ENCODE measurements around the gene IFI27L2. TPM values are rescaled to one million over a fixed set of nuclear protein-coding genes. Genes with fewer than 3 reads are reported as not detected.
"Not testable (repeated sequence)": the region's sequence is repeated elsewhere in the genome, so short reads cannot be mapped to it uniquely, and the experiment has no call there.

Gene IFI27L2
- total RNA-seq, 2 donors from 2014 or later, result 21.5 to 25.8 TPM

GRCh38 chr14:94164685-94165431 is 35.5 kb upstream of the IFI27L2 start:
- no peak for DNase-seq
- Mint-ChIP-seq H3K4me3 (peak overlapping the region; percentile 59), H3K27ac (peak overlapping the region; percentile 91), H3K36me3 (ENCODE audit: low read depth) (peaks cover 3% of the 10 kb centered on the region), H3K4me1 (peaks cover 38% of the 10 kb centered on the region), H3K27me3 (no peaks in the 10 kb centered on the region)
- H3K9me3 ChIP-seq (ENCODE audit: control insufficient read depth, low read length, poor library complexity, severe bottlenecking), result no peaks in the 10 kb centered on the region
- ATAC-seq, result no peak

DNA sequence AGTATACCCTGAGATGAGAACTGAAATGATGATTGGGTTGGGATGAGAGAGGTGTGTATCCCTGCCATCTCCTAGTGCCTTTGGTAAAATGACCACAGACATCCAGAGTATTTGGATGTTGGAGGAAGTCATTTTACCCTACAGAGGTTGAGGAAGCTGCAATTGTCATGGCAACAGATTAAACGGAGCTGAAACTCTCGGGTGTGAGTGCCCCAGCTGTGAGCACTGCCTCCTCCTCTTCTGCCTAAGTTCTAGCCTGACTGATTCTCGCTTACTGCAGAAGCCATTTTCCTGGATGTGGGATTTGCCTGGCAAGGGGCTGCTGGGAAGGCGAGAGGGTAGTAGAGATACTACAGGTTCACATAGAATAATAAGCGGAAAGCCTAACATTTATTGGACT is 34.4 kb upstream of the IFI27L2 start:
- H3K27ac Mint-ChIP-seq, result peak overlapping the region; percentile 91

DNA sequence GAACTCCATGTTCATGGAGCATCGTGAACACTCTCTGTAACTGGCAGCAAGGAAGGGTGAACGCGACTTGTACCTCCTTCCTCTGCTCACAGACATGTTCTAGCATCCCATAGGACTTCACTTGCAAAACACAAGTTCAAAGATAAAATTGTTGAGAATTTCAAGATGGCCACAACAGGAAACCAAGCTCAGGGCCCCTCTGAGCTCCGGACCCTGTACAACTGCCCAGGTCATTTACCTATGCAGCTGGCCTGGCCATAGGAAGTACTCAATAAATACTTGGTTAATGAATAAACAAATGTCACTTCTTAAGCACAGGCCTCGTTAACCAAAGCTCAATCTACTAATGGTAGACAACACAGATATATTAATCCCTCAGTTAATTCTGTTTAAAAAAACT is 33.1 kb upstream of the IFI27L2 start:
- DNase-seq, result no peak
- H3K36me3 Mint-ChIP-seq (ENCODE audit: low read depth), result peaks cover 3% of the 10 kb centered on the region
- no peaks in the 10 kb centered on the region for H3K9me3 ChIP-seq (ENCODE audit: control insufficient read depth, low read length, poor library complexity, severe bottlenecking)
- ATAC-seq, result no peak
- H3K4me3 Mint-ChIP-seq, result no peak overlapping the region
- H3K4me1 Mint-ChIP-seq, result peaks cover 55% of the 10 kb centered on the region
- peak overlapping the region; percentile 91 for H3K27ac Mint-ChIP-seq
- no peaks in the 10 kb centered on the region for H3K27me3 Mint-ChIP-seq

More for the DNA sequence above, 34.4 kb upstream of the IFI27L2 start:
- DNase-seq (no peak), ATAC-seq (peak; percentile 53)
- Mint-ChIP-seq H3K4me3 (peak overlapping the region; percentile 41), H3K36me3 (ENCODE audit: low read depth) (peaks cover 3% of the 10 kb centered on the region), H3K27me3 (no peaks in the 10 kb centered on the region), H3K4me1 (peaks cover 41% of the 10 kb centered on the region)
- H3K9me3 ChIP-seq (ENCODE audit: control insufficient read depth, low read length, poor library complexity, severe bottlenecking), result no peaks in the 10 kb centered on the region

- H3K36me3 Mint-ChIP-seq (ENCODE audit: low read depth), result peaks cover 2% of the 10 kb centered on the region
- peaks cover 58% of the 10 kb centered on the region for H3K4me1 Mint-ChIP-seq
- H3K27me3 Mint-ChIP-seq, result no peaks in the 10 kb centered on the region
- H3K9me3 ChIP-seq (ENCODE audit: control insufficient read depth, low read length, poor library complexity, severe bottlenecking), result no peaks in the 10 kb centered on the region
- ATAC-seq (no peak), DNase-seq (no peak)
- no peak overlapping the region for H3K4me3 Mint-ChIP-seq
- H3K27ac Mint-ChIP-seq, result peak overlapping the region; percentile 91
These were observed 32.6 kb upstream of the IFI27L2 start for GRCh38 chr14:94161981-94162380.

DNA sequence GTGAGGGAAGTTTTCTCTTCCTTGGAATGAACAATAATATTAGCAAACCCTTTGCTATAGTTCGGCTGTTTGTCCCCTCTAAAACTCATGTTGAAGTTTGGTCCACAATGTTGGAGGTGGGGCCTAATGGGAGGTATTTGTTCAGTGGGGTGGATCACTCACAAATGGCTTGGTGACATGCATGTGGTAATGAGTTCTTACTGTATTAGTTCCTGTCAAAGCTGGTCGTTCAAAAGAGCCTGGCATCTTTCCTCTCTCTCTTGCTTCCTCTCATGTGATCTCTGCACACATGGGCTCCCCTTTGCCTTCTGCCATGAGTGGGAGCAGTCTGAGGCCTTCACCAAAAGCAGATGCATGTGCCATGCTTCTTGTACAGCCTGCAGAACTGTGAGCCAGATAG is 31.7 kb upstream of the IFI27L2 start:
- Mint-ChIP-seq H3K27ac (peak overlapping the region; percentile 91), H3K4me3 (no peak overlapping the region), H3K4me1 (peaks cover 58% of the 10 kb centered on the region), H3K27me3 (no peaks in the 10 kb centered on the region), H3K36me3 (ENCODE audit: low read depth) (no peaks in the 10 kb centered on the region)
- ATAC-seq (peak; percentile 44), DNase-seq (no peak)
- H3K9me3 ChIP-seq (ENCODE audit: control insufficient read depth, low read length, poor library complexity, severe bottlenecking), result no peaks in the 10 kb centered on the region

DNA sequence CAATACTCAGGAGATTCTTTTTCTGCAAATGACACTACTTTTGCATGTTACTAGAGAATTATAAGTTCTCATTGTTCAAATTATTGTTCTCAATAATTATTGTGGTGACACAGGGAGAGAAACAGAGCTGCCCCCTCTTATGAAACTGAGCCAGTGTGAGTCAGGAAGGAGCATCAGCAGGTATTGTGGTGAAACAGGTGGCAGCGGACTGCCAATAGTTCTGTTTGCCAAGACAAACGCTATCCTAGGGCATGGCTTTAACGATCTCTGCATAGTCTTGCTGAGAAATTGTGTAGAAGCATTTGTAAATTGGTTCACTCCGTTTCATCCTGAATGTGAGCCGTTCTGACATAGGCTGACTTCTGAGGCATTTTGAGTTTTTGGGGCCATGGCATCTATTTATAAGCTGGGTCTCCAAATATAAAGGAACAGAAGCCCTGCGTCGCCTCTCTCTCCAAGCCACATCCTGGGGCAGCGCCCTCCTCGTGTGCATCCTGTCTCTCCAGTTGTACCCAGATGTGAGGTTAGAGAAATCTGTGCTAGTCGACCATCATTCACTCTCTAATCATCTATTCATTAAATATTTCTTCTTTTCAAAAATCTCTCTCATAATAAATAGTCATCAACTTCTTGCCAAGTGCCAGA is 29.0 kb upstream of the IFI27L2 start:
- ATAC-seq (peak; percentile 81), DNase-seq (no peak)
- Mint-ChIP-seq H3K27ac (peak overlapping the region; percentile 79), H3K36me3 (ENCODE audit: low read depth) (peaks cover 2% of the 10 kb centered on the region), H3K4me3 (peak overlapping the region; percentile 63), H3K27me3 (no peaks in the 10 kb centered on the region), H3K4me1 (peaks cover 50% of the 10 kb centered on the region)
- no peaks in the 10 kb centered on the region for H3K9me3 ChIP-seq (ENCODE audit: control insufficient read depth, low read length, poor library complexity, severe bottlenecking)

GRCh38 chr14:94157197-94157596 is 27.8 kb upstream of the IFI27L2 start:
- peaks cover 2% of the 10 kb centered on the region for H3K36me3 Mint-ChIP-seq (ENCODE audit: low read depth)
- no peak for DNase-seq
- H3K9me3 ChIP-seq (ENCODE audit: control insufficient read depth, low read length, poor library complexity, severe bottlenecking), result no peaks in the 10 kb centered on the region
- peaks cover 46% of the 10 kb centered on the region for H3K4me1 Mint-ChIP-seq
- ATAC-seq, result no peak
- H3K4me3 Mint-ChIP-seq, result no peak overlapping the region
- peak overlapping the region; percentile 79 for H3K27ac Mint-ChIP-seq
- peaks cover 6% of the 10 kb centered on the region for H3K27me3 Mint-ChIP-seq

GRCh38 chr14:94156143-94156542 is 26.7 kb upstream of the IFI27L2 start:
- ATAC-seq; H3K9me3 ChIP-seq (ENCODE audit: control insufficient read depth, low read length, poor library complexity, severe bottlenecking); DNase-seq; H3K4me3 Mint-ChIP-seq; H3K36me3 Mint-ChIP-seq (ENCODE audit: low read depth); H3K27ac Mint-ChIP-seq: not testable (repeated sequence)
- Mint-ChIP-seq H3K27me3 (peaks cover 13% of the 10 kb centered on the region), H3K4me1 (peaks cover 38% of the 10 kb centered on the region)

DNA sequence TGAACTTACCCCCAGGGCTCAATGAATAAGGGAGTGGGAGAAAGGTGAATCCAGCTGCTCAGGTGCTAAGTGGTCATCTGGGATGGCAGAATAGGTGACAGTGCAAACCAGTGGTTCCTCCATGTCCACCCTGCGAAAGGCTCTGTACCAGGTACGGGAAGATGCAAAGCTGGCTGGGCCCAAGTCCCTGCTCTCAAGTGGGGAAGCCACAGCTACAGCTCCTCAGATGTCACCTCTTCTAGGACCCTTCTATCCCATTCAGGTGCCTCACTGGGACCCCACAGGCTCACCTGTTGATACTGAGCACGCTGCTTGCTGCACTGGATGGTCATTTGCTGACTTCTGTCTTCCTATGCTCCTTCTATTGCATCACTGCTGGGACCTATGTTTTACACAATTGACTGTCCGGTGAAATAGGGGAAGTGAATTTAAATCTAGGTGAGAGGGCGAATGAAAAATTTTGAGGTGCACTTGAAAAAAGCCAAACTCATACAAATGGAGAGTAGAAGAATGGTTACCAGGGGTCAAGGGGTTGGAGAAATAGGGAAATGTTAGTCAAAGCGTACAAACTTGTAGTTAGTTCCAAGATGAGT is 24.4 kb upstream of the IFI27L2 start:
- no peak for DNase-seq
- no peaks in the 10 kb centered on the region for H3K9me3 ChIP-seq (ENCODE audit: control insufficient read depth, low read length, poor library complexity, severe bottlenecking)
- ATAC-seq, result no peak
- Mint-ChIP-seq H3K36me3 (ENCODE audit: low read depth) (peaks cover 4% of the 10 kb centered on the region), H3K27me3 (peaks cover 21% of the 10 kb centered on the region), H3K27ac (no peak overlapping the region), H3K4me1 (peaks cover 23% of the 10 kb centered on the region), H3K4me3 (no peak overlapping the region)

DNA sequence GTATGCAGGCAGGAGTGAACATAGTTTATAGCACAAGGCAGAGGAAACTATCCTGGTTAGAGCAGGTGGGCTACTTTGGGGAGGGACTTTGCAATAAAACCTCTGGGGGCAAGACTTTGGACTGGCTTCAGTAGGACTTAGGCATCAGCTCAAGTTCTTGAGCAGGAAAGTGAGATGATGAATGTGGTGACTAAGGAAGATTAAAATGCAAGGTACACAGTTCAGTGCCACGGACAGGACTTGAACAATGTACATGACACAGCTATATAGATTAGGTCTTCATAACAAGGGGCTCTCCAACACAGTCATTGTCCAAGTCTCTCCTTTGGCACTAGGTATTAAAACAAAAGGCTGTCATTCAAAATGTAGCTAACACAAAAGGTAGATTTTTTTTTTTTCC is 23.3 kb upstream of the IFI27L2 start:
- H3K36me3 Mint-ChIP-seq (ENCODE audit: low read depth), result peaks cover 4% of the 10 kb centered on the region
- DNase-seq (no peak), ATAC-seq (no peak)
- no peak overlapping the region for H3K4me3 Mint-ChIP-seq
- H3K4me1 Mint-ChIP-seq, result peaks cover 11% of the 10 kb centered on the region
- H3K27me3 Mint-ChIP-seq, result peaks cover 21% of the 10 kb centered on the region
- H3K27ac Mint-ChIP-seq, result no peak overlapping the region
- H3K9me3 ChIP-seq (ENCODE audit: control insufficient read depth, low read length, poor library complexity, severe bottlenecking), result no peaks in the 10 kb centered on the region

GRCh38 chr14:94145902-94146527 is 16.6 kb upstream of the IFI27L2 start:
- DNase-seq (no peak), ATAC-seq (no peak)
- peaks cover 7% of the 10 kb centered on the region for H3K27me3 Mint-ChIP-seq
- no peaks in the 10 kb centered on the region for H3K9me3 ChIP-seq (ENCODE audit: control insufficient read depth, low read length, poor library complexity, severe bottlenecking)
- H3K4me3 Mint-ChIP-seq, result no peak overlapping the region
- H3K4me1 Mint-ChIP-seq, result peaks cover 3% of the 10 kb centered on the region
- no peaks in the 10 kb centered on the region for H3K36me3 Mint-ChIP-seq (ENCODE audit: low read depth)
- H3K27ac Mint-ChIP-seq, result no peak overlapping the region

- DNase-seq (no peak), ATAC-seq (no peak)
- Mint-ChIP-seq H3K27me3 (no peaks in the 10 kb centered on the region), H3K4me1 (peaks cover 3% of the 10 kb centered on the region), H3K36me3 (ENCODE audit: low read depth) (no peaks in the 10 kb centered on the region), H3K27ac (no peak overlapping the region), H3K4me3 (no peak overlapping the region)
- no peaks in the 10 kb centered on the region for H3K9me3 ChIP-seq (ENCODE audit: control insufficient read depth, low read length, poor library complexity, severe bottlenecking)
These were observed 15.4 kb upstream of the IFI27L2 start for GRCh38 chr14:94144765-94145164.

DNA sequence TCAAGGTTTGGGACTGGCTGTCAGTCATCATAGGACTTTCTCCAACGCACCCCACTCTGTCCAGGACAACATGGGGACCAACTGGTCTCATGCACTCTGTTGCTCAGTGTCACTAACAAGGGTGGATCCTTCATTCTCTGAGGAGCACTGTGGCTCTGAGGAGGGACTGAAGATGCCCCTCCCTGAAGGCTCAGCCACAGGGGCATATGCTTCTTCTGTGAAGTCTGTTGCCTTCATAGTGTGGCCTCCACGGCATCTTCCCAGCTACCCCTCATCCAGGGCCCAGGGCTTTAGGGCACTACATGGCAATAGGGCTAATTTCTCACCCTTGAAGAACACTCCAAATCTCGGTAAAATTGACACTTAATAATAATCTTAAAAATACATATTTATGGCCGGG is 14.3 kb upstream of the IFI27L2 start:
- no peak overlapping the region for H3K4me3 Mint-ChIP-seq
- peaks cover 4% of the 10 kb centered on the region for H3K27me3 Mint-ChIP-seq
- H3K36me3 Mint-ChIP-seq (ENCODE audit: low read depth), result peaks cover 2% of the 10 kb centered on the region
- no peak for ATAC-seq
- H3K9me3 ChIP-seq (ENCODE audit: control insufficient read depth, low read length, poor library complexity, severe bottlenecking), result no peaks in the 10 kb centered on the region
- peaks cover 3% of the 10 kb centered on the region for H3K4me1 Mint-ChIP-seq
- no peak overlapping the region for H3K27ac Mint-ChIP-seq
- DNase-seq, result no peak
